ENCODE results near the gene TRIM44. TPM values are rescaled to one million over a fixed set of nuclear protein-coding genes. Genes with fewer than 3 reads are reported as not detected.

Gene TRIM44, protein sequence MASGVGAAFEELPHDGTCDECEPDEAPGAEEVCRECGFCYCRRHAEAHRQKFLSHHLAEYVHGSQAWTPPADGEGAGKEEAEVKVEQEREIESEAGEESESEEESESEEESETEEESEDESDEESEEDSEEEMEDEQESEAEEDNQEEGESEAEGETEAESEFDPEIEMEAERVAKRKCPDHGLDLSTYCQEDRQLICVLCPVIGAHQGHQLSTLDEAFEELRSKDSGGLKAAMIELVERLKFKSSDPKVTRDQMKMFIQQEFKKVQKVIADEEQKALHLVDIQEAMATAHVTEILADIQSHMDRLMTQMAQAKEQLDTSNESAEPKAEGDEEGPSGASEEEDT
- 16.9 and 18.8 TPM in 2 replicates for total RNA-seq (2014; rRNA removed; shearing (Covaris generic))

DNA sequence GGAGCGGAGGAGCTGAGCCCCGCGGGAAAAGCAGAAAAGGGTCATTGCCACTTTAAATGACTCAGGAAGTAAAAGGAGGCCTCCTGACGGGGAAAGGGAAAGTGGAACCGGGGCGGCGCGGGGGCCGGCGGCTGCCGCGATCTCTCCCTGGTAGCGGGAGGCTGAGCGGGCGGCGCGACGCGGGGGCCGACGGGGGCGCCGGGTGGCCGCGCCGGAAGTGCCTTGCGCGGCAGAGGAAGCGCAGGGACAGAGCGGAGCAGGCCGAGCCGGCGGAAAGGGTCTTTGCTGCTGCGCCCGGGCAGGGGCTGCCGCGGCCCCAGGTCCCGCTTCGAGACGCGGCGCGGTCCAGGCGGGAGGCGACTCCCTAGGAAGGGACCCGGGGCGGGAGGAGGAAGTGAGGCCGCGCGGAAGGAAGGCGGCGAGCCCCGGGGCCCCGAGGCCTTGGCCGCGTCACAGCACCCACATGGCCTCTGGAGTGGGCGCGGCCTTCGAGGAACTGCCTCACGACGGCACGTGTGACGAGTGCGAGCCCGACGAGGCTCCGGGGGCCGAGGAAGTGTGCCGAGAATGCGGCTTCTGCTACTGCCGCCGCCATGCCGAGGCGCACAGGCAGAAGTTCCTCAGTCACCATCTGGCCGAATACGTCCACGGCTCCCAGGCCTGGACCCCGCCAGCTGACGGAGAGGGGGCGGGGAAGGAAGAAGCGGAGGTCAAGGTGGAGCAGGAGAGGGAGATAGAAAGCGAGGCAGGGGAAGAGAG lies at the start of gene TRIM44:
TSS of gene TRIM44 (plus strand) at position 127 of the 759 bp plus-strand sequence. CDS start at position 464, 337 bp downstream.
- H3K27me3 ChIP-seq (ENCODE audit: control insufficient read depth, insufficient read depth, low read length) = peaks cover 14% of the 10 kb centered on the region
- DNase-seq = peak; percentile 85
- peak within 1 kb of the TSS; percentile 69 for H3K4me3 ChIP-seq (ENCODE audit: insufficient read depth, low read depth, low read length)
- no peaks in the 10 kb centered on the region for H3K36me3 ChIP-seq (replicated peaks; ENCODE audit: control insufficient read depth, insufficient read depth, low read length)

- Histone ChIP-seq H3K4me3 (ENCODE audit: insufficient read depth, low read depth, low read length) (no peak overlapping the region), H3K36me3 (replicated peaks; ENCODE audit: control insufficient read depth, insufficient read depth, low read length) (no peaks in the 10 kb centered on the region), H3K27me3 (ENCODE audit: control insufficient read depth, insufficient read depth, low read length) (peaks cover 24% of the 10 kb centered on the region)
- no peak for DNase-seq
These were observed 47.5 kb upstream of the TRIM44 start for GRCh38 chr11:35614939-35615569.

GRCh38 chr11:35615921-35616900 lies 46.4 kb upstream of the TRIM44 start:
- no peak overlapping the region for H3K4me3 ChIP-seq (ENCODE audit: insufficient read depth, low read depth, low read length)
- H3K36me3 ChIP-seq (replicated peaks; ENCODE audit: control insufficient read depth, insufficient read depth, low read length) = no peaks in the 10 kb centered on the region
- peaks cover 29% of the 10 kb centered on the region for H3K27me3 ChIP-seq (ENCODE audit: control insufficient read depth, insufficient read depth, low read length)
- peak; percentile 34 for DNase-seq

DNA sequence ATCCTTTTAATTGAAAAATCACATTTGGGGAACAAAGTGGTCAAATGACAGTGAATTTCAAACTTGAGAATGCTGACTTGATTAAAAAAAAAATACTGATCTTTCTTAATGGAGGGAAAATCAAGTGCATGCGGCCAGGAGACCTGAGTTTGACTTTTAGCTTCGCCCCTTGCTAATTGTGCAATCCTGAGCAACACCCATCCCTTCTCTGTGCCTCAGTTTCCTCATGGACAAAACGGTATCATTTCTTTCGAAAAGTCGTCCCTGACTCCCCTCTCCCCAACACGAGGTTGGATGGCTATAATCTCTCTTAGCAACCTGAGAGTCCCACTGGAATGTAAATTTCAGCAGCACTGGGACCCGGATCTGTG lies 45.3 kb upstream of the TRIM44 start:
- peaks cover 29% of the 10 kb centered on the region for H3K27me3 ChIP-seq (ENCODE audit: control insufficient read depth, insufficient read depth, low read length)
- no peak for DNase-seq
- H3K4me3 ChIP-seq (ENCODE audit: insufficient read depth, low read depth, low read length) = peak overlapping the region; percentile 60; the same call in 1 of the 2 replicates
- no peaks in the 10 kb centered on the region for H3K36me3 ChIP-seq (replicated peaks; ENCODE audit: control insufficient read depth, insufficient read depth, low read length)

GRCh38 chr11:35617687-35618496 lies 44.7 kb upstream of the TRIM44 start, which contains the start of gene FJX1:
TSS of gene FJX1 (plus strand) at chr11:35618460. CDS start at chr11:35618637, 177 bp downstream.
- peaks cover 29% of the 10 kb centered on the region for H3K27me3 ChIP-seq (ENCODE audit: control insufficient read depth, insufficient read depth, low read length)

GRCh38 chr11:35618497-35619115 lies 44.0 kb upstream of the TRIM44 start:
- peak; percentile 84 for DNase-seq
- H3K36me3 ChIP-seq (replicated peaks; ENCODE audit: control insufficient read depth, insufficient read depth, low read length) = no peaks in the 10 kb centered on the region
- peak overlapping the region; percentile 60 for H3K4me3 ChIP-seq (ENCODE audit: insufficient read depth, low read depth, low read length)
- H3K27me3 ChIP-seq (ENCODE audit: control insufficient read depth, insufficient read depth, low read length) = peaks cover 29% of the 10 kb centered on the region

More at GRCh38 chr11:35617687-35618496, 44.7 kb upstream of the TRIM44 start, which contains the start of gene FJX1:
- peak; percentile 97 for DNase-seq
- peak within 1 kb of the TSS; percentile 60 for H3K4me3 ChIP-seq (ENCODE audit: insufficient read depth, low read depth, low read length)
- H3K36me3 ChIP-seq (replicated peaks; ENCODE audit: control insufficient read depth, insufficient read depth, low read length) = no peaks in the 10 kb centered on the region

DNA sequence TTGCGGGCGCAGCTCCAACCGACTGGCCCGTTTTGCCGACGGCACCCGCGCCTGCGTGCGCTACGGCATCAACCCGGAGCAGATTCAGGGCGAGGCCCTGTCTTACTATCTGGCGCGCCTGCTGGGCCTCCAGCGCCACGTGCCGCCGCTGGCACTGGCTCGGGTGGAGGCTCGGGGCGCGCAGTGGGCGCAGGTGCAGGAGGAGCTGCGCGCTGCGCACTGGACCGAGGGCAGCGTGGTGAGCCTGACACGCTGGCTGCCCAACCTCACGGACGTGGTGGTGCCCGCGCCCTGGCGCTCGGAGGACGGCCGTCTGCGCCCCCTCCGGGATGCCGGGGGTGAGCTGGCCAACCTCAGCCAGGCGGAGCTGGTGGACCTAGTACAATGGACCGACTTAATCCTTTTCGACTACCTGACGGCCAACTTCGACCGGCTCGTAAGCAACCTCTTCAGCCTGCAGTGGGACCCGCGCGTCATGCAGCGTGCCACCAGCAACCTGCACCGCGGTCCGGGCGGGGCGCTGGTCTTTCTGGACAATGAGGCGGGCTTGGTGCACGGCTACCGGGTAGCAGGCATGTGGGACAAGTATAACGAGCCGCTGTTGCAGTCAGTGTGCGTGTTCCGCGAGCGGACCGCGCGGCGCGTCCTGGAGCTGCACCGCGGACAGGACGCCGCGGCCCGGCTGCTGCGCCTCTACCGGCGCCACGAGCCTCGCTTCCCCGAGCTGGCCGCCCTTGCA lies 43.3 kb upstream of the TRIM44 start:
- H3K36me3 ChIP-seq (replicated peaks; ENCODE audit: control insufficient read depth, insufficient read depth, low read length) = no peaks in the 10 kb centered on the region
- peak; percentile 80 for DNase-seq
- peak overlapping the region; percentile 60 for H3K4me3 ChIP-seq (ENCODE audit: insufficient read depth, low read depth, low read length)
- H3K27me3 ChIP-seq (ENCODE audit: control insufficient read depth, insufficient read depth, low read length) = peaks cover 29% of the 10 kb centered on the region

GRCh38 chr11:35619855-35620640 lies 42.5 kb upstream of the TRIM44 start:
- peak overlapping the region; percentile 60 for H3K4me3 ChIP-seq (ENCODE audit: insufficient read depth, low read depth, low read length)
- peak; percentile 82 for DNase-seq

GRCh38 chr11:35620795-35621194 lies 41.8 kb upstream of the TRIM44 start:
- Histone ChIP-seq H3K27me3 (ENCODE audit: control insufficient read depth, insufficient read depth, low read length) (peaks cover 29% of the 10 kb centered on the region), H3K4me3 (ENCODE audit: insufficient read depth, low read depth, low read length) (no peak overlapping the region), H3K36me3 (replicated peaks; ENCODE audit: control insufficient read depth, insufficient read depth, low read length) (no peaks in the 10 kb centered on the region)
- DNase-seq = no peak

More at GRCh38 chr11:35619855-35620640, 42.5 kb upstream of the TRIM44 start:
- Histone ChIP-seq H3K36me3 (replicated peaks; ENCODE audit: control insufficient read depth, insufficient read depth, low read length) (no peaks in the 10 kb centered on the region), H3K27me3 (ENCODE audit: control insufficient read depth, insufficient read depth, low read length) (peaks cover 29% of the 10 kb centered on the region)

DNA sequence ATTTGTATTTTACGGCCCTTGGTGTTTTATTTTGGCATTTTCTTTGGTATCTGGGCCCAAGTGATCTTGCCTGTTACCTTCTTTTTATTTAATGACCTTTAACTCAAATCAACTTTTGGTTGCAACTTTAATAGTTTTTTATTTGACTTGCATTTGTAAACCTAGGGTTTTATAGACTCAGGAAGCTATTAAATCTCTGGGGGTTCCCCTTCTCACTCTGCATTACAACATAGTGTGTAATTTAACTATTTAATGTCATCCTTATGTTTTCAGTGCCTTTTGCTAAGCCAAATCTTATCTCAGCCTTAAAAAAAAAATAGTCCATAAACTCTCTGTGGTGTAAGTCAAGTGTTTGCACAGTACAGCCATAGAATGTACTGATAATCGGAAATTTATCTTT lies 41.0 kb upstream of the TRIM44 start:
- Histone ChIP-seq H3K36me3 (replicated peaks; ENCODE audit: control insufficient read depth, insufficient read depth, low read length) (no peaks in the 10 kb centered on the region), H3K27me3 (ENCODE audit: control insufficient read depth, insufficient read depth, low read length) (peaks cover 28% of the 10 kb centered on the region), H3K4me3 (ENCODE audit: insufficient read depth, low read depth, low read length) (no peak overlapping the region)
- no peak for DNase-seq

GRCh38 chr11:35622070-35622469 lies 40.5 kb upstream of the TRIM44 start:
- Histone ChIP-seq H3K4me3 (ENCODE audit: insufficient read depth, low read depth, low read length) (no peak overlapping the region), H3K36me3 (replicated peaks; ENCODE audit: control insufficient read depth, insufficient read depth, low read length) (no peaks in the 10 kb centered on the region), H3K27me3 (ENCODE audit: control insufficient read depth, insufficient read depth, low read length) (peaks cover 23% of the 10 kb centered on the region)
- DNase-seq = no peak
